Measurements from ENCODE around the gene RAMP3. TPM values are rescaled to one million over a fixed set of nuclear protein-coding genes. Genes with fewer than 3 reads are reported as not detected.

The RAMP3 gene
- total RNA-seq, 4 donors from 2014 or later = 14.4 to 62.9 (median 33.6) TPM

DNA sequence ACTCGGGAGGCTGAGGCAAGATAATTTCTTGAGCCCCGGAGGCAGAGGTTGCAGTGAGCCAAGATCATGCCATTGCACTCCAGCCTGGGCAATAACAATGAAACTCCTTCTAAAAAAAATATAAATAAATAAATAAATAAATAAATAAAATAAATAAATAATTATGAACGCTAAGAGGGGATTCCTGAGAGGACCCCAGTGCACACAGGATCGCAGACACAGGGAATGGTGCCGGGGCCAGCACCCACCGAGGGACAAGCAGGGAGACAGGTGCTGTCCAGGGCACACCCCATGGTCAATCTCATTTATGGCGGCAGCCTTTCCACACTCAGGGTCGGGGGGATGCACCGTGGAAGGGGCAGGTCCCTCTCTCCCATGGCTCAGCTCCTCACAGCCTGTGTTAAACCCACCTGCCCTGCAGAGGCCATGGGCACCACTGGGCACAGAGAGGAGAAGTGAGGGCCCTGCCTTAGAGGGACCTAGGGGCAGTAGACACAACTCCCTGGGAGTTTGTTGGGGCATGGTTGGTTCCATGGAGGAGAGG, 2.2 kb upstream of the RAMP3 start:
- no peak overlapping the region for H3K27ac ChIP-seq

DNA sequence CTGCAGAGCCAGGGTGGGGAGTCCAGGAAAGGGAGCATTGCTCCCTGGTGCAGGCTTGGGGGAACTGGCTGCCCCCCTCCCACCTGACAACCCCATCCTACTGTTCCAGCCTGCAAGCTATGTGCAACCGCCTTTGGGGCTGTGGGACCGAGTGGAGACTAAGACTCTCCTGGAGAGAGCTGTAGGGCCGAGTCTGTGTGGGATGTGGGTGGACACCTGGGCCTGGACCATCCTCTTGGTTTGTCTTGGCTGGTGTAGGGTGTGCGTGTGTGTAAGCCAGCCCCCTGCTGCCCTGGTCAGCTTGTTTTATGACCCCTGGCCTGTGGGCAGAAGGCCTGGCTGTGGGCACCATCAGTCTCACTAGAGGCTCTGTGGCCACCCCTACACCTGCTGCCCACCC, 1.6 kb upstream of the RAMP3 start:
- no peak for TF ChIP-seq POLR2A (IDR thresholded peaks at IDR 0.05)
- TF ChIP-seq POLR2AphosphoS5 (IDR thresholded peaks at IDR 0.05) = no peak
- no peak for TF ChIP-seq EP300 (IDR thresholded peaks at IDR 0.05)
- TF ChIP-seq, protein P1, sequence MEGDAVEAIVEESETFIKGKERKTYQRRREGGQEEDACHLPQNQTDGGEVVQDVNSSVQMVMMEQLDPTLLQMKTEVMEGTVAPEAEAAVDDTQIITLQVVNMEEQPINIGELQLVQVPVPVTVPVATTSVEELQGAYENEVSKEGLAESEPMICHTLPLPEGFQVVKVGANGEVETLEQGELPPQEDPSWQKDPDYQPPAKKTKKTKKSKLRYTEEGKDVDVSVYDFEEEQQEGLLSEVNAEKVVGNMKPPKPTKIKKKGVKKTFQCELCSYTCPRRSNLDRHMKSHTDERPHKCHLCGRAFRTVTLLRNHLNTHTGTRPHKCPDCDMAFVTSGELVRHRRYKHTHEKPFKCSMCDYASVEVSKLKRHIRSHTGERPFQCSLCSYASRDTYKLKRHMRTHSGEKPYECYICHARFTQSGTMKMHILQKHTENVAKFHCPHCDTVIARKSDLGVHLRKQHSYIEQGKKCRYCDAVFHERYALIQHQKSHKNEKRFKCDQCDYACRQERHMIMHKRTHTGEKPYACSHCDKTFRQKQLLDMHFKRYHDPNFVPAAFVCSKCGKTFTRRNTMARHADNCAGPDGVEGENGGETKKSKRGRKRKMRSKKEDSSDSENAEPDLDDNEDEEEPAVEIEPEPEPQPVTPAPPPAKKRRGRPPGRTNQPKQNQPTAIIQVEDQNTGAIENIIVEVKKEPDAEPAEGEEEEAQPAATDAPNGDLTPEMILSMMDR (IDR thresholded peaks at IDR 0.05) = no peak
- WGBS = 90% methylated on average over 3 of the region's 4 CpGs
- H3K27me3 ChIP-seq = peaks cover 18% of the 10 kb centered on the region

More for the DNA sequence above, 2.2 kb upstream of the RAMP3 start:
- peak in 1 of 2 donors; percentile 65 for DNase-seq (ENCODE audit: low spot score in 2 of 2)
- Histone ChIP-seq H3K4me3 (no peak overlapping the region), H3K36me3 (no peaks in the 10 kb centered on the region), H3K9me3 (no peaks in the 10 kb centered on the region), H3K4me1 (peaks cover 8% of the 10 kb centered on the region), H3K27me3 (peaks cover 22% of the 10 kb centered on the region)
- 83% methylated on average over 9 of the region's 9 CpGs for WGBS
- TF ChIP-seq POLR2A (IDR thresholded peaks at IDR 0.05) (no peak), EP300 (IDR thresholded peaks at IDR 0.05) (no peak), POLR2AphosphoS5 (IDR thresholded peaks at IDR 0.05) (no peak)
- TF ChIP-seq, protein P1 (IDR thresholded peaks at IDR 0.05) = no peak

DNA sequence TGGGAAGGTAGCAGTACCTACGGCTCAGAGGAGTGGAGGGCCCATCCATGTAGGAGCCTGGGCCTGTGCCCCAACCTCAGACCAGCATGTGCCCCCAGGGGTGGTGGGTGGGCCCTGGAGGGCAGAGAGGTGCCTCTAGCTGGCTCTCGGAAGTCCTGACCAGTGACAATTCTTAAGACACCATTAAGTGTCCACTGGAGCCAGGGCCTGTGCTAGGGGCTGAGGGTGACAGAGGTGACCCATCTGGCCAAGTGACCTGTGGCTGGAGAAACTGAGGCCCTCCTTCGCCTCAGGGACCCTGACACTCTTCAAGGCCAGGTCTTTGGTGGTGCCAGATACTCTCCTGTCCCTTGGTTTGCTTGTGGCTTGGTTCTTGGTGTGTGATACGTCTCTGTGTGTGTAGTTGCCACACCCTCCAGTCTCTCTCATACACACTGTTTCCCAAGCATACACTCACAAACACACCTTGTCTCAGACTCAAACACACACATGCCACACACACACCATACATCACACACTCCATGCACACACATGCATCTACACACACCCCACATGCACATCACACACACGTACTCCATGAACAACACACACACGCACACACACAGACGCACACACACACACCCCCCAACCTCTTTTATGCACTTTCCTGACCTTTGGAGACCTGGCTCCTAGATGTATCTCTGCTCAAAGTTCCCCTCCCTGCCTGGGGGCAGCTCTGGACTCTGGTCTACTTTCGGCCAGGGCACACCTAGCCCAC, 897 bp upstream of the RAMP3 start:
- Histone ChIP-seq H3K4me3 (no peak overlapping the region), H3K27ac (no peak overlapping the region), H3K9me3 (no peaks in the 10 kb centered on the region), H3K27me3 (peaks cover 15% of the 10 kb centered on the region), H3K4me1 (peaks cover 8% of the 10 kb centered on the region), H3K36me3 (no peaks in the 10 kb centered on the region)
- TF ChIP-seq, protein P1 (IDR thresholded peaks at IDR 0.05) = no peak
- TF ChIP-seq EP300 (IDR thresholded peaks at IDR 0.05) = no peak
- no peak for TF ChIP-seq POLR2A (IDR thresholded peaks at IDR 0.05)
- no peak for TF ChIP-seq POLR2AphosphoS5 (IDR thresholded peaks at IDR 0.05)
- peak in 1 of 2 donors; percentile 50 for DNase-seq (ENCODE audit: low spot score in 2 of 2)
- WGBS = 77% methylated on average over 7 of the region's 8 CpGs

More for the DNA sequence above, 1.6 kb upstream of the RAMP3 start:
- Histone ChIP-seq H3K36me3 (no peaks in the 10 kb centered on the region), H3K4me3 (no peak overlapping the region), H3K27ac (no peak overlapping the region), H3K9me3 (no peaks in the 10 kb centered on the region), H3K4me1 (peaks cover 8% of the 10 kb centered on the region)
- peak in 1 of 2 donors; percentile 67 for DNase-seq (ENCODE audit: low spot score in 2 of 2)

DNA sequence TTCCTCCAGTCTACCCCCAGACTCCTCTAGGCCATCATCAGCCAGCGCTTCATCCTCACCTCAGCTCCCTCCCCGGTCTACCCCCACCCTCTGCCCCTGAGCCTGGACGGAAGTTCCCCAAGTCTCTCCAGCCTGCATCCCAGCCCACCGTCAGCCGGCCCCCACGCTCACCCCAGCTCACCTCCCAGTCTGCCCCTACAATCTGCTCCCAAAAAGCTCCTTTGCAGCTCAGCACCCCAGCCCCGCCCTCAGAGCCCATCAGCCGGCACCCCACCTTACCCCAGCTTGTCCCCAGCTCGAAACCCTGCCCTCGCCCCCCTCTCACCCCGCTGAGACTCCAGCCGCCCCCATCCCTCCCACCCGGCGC, 322 bp upstream of the RAMP3 start:
- H3K4me3 ChIP-seq = peak overlapping the region; percentile 39
- peak in 1 of 2 donors; percentile 71 for DNase-seq (ENCODE audit: low spot score in 2 of 2)

DNA sequence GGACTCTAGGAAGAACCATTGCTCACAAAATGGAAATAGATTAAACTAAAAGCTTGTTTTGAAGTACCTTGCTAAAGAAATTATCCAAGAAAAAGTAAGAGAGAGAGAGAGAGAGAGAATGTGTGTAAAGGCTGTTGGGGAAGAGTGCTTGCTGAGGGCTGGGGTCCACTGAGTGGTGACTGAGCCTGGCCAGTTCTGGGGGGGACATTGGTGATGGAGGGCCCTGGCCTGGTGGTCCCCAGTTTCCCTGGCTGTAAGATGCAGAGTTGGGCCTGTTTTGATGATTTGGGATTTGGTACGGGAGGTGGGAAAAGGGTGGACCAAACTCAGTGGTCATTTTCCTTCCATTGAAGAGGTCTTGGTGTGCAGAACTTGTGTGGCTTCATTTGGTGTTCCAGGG, 880 bp downstream of the RAMP3 start:
- Histone ChIP-seq H3K27me3 (peaks cover 15% of the 10 kb centered on the region), H3K27ac (no peak overlapping the region), H3K4me3 (peak overlapping the region; percentile 39), H3K36me3 (no peaks in the 10 kb centered on the region), H3K9me3 (no peaks in the 10 kb centered on the region), H3K4me1 (peaks cover 8% of the 10 kb centered on the region)
- 81% methylated on average over 1 of the region's 1 CpG for WGBS
- DNase-seq (ENCODE audit: low spot score in 2 of 2) = peak; percentile 38
- no peak for TF ChIP-seq POLR2AphosphoS5 (IDR thresholded peaks at IDR 0.05)
- TF ChIP-seq EP300 (IDR thresholded peaks at IDR 0.05) = no peak
- TF ChIP-seq, protein P1 (IDR thresholded peaks at IDR 0.05) = no peak
- no peak for TF ChIP-seq POLR2A (IDR thresholded peaks at IDR 0.05)

More for the DNA sequence above, 322 bp upstream of the RAMP3 start:
- peaks cover 15% of the 10 kb centered on the region for H3K27me3 ChIP-seq
- H3K36me3 ChIP-seq = no peaks in the 10 kb centered on the region
- TF ChIP-seq POLR2A (IDR thresholded peaks at IDR 0.05) (no peak), POLR2AphosphoS5 (IDR thresholded peaks at IDR 0.05) (no peak), EP300 (IDR thresholded peaks at IDR 0.05) (no peak)
- TF ChIP-seq, protein P1 (IDR thresholded peaks at IDR 0.05) = no peak
- peaks cover 8% of the 10 kb centered on the region for H3K4me1 ChIP-seq
- 19% methylated on average over 9 of the region's 14 CpGs for WGBS
- no peak overlapping the region for H3K27ac ChIP-seq
- H3K9me3 ChIP-seq = no peaks in the 10 kb centered on the region

Measured in suprapubic skin (tissue), 4 donors.